Ascending aorta (tissue), 2 donors: Measurements from ENCODE around the gene BFAR. TPM values are rescaled to one million over a fixed set of nuclear protein-coding genes. Genes with fewer than 3 reads are reported as not detected.

Experiments
- DNase-seq, 2 donors: peaks; one replicate each; pipeline ENCODE4 v3.0.0-alpha.2; 2019; ENCODE audit warnings: low spot score in 2 of 2
- H3K27ac ChIP-seq, 2 donors: fragments of 200-600 bp; sonication (generic); one replicate each; pipeline ENCODE4 v1.5.1; 2016 to 2017; ENCODE audit warnings: mild to moderate bottlenecking in 1 of 2
- H3K27me3 ChIP-seq: fragments of 200-600 bp; sonication (generic); one replicate; pipeline ENCODE4 v1.5.1; 2017
- H3K36me3 ChIP-seq, 2 donors: fragments of 200-600 bp; sonication (generic); one replicate each; pipeline ENCODE4 v1.5.1; 2016
- H3K4me1 ChIP-seq, 2 donors: fragments of 200-600 bp; sonication (generic); one replicate each; pipeline ENCODE4 v1.5.1; 2016 to 2017; ENCODE audit warnings: mild to moderate bottlenecking in 1 of 2
- H3K4me3 ChIP-seq, 2 donors: fragments of 200-600 bp; sonication (generic); one replicate each; pipeline ENCODE4 v1.5.1; 2016 to 2017; ENCODE audit warnings: mild to moderate bottlenecking in 1 of 2
- H3K9me3 ChIP-seq, 2 donors: fragments of 200-600 bp; sonication (generic); one replicate each; pipeline ENCODE4 v1.5.1; 2016
- intact Hi-C: fragments of 100-400 bp; cut with DNase I; formaldehyde crosslinking; loops from one replicate; pipeline ENCODE4 v1.15.1; 2023
- total RNA-seq: library from RNA; depleted of rRNA; stranded (reverse); fragments of >200 nt; gene quantifications from one replicate; pipeline ENCODE4 v1.1.0, GENCODE V29; 2016
- TF ChIP-seq, protein P1 (sequence below), 3 experiments: fragments of 200-600 bp in 2 of 3; fragments of 450-650 bp in 1 of 3; sonication (generic) in 2 of 3; IDR thresholded peaks; one replicate each; pipeline ENCODE4 v1.5.1; 2016 to 2019; ENCODE audit warnings: antibody characterized with exemption in 3 of 3, mild to moderate bottlenecking in 1 of 3, moderate library complexity in 1 of 3

BFAR gene
- total RNA-seq, 1 donor from 2014 or later = 28.0 TPM

GRCh38 chr16:14658063-14658462, 25.3 kb downstream of the BFAR start:
- Histone ChIP-seq H3K4me1 (no peaks in the 10 kb centered on the region), H3K36me3 (peaks cover 68 to 84% of the 10 kb centered on the region in 2 donors), H3K27me3 (no peaks in the 10 kb centered on the region), H3K27ac (no peak overlapping the region), H3K4me3 (no peak overlapping the region), H3K9me3 (no peaks in the 10 kb centered on the region)
- no peak for DNase-seq
- intact Hi-C loops = no loop called here
- TF ChIP-seq, protein P1, sequence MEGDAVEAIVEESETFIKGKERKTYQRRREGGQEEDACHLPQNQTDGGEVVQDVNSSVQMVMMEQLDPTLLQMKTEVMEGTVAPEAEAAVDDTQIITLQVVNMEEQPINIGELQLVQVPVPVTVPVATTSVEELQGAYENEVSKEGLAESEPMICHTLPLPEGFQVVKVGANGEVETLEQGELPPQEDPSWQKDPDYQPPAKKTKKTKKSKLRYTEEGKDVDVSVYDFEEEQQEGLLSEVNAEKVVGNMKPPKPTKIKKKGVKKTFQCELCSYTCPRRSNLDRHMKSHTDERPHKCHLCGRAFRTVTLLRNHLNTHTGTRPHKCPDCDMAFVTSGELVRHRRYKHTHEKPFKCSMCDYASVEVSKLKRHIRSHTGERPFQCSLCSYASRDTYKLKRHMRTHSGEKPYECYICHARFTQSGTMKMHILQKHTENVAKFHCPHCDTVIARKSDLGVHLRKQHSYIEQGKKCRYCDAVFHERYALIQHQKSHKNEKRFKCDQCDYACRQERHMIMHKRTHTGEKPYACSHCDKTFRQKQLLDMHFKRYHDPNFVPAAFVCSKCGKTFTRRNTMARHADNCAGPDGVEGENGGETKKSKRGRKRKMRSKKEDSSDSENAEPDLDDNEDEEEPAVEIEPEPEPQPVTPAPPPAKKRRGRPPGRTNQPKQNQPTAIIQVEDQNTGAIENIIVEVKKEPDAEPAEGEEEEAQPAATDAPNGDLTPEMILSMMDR (IDR thresholded peaks at IDR 0.05) = no peak

DNA sequence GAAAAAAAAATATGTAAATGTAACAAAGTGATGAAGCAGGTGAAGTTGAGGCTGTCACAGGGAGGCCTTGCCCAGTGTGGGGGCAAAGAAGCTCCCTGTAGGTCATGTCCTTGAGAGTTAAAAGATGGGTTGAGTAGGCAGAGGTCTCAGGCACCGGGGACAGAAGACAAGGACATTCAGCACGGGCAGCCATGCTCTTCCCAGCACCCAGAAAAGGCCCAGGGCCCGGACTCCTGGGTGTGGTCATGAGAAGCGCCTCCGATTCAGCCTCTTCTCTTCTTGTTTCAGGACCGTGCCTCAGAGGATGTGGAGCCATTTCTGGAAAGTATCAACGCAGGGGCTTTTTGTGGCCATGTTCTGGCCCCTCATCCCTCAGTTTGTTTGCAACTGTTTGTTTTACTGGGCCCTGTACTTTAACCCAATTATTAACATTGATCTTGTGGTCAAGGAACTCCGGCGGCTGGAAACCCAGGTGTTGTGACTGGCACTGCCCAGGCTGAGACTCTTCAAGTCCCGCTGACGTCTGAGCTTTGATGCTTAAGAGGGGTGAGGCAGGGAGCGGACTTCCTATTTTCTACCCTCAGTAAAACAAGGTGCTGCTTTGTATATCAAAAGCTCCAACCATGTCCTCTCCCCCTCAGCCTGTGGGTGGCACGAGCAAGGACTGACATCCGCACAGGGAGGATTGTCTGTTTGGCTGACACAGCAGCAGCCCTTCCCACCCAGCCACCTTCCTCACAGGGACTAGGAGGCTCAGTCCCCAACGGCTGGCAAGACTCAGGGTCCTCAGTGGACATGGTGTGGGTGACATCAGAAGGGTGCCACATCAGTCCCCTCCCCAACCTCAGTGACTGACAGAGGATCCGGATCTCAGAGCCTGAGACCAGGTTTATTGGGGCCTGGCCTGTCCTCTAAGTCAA, 34.9 kb downstream of the BFAR start:
- no peak for DNase-seq
- no peak overlapping the region for H3K27ac ChIP-seq
- peaks cover 52 to 72% of the 10 kb centered on the region in 2 donors for H3K36me3 ChIP-seq
- H3K27me3 ChIP-seq = no peaks in the 10 kb centered on the region
- H3K4me1 ChIP-seq = no peaks in the 10 kb centered on the region
- H3K9me3 ChIP-seq = no peaks in the 10 kb centered on the region
- H3K4me3 ChIP-seq = no peak overlapping the region
- intact Hi-C loops = no loop called here
- TF ChIP-seq, protein P1 (IDR thresholded peaks at IDR 0.05) = no peak

DNA sequence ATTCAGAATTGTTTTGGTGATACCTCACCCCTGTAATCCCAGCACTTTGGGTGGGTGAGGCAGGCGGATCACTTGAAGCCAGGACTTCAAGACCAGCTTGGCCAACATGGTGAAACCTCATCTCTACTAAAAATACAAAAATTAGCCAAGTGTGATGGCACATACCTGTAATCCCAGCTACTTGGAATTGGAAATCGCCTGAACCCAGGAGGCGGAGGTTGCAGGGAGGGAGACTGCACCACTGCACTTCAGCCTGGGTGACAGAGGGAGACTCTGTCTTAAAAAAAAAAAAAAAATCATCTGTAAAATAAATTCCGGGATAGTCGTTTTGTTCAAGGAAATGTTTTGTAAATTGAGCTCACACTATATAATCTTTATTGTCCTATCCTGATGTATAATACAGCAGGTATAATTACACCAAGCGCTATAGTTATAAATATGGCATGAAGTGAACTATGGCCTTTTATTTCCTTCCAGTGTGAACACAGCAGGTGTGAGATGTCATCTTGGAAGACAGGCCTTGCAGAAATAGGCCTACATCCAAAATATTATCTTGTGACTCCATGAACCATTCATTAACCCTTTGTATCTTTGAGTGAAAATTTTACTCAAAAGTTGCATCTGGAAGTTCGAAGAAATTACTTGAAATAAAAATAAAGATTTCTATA, 35.9 kb downstream of the BFAR start:
- TF ChIP-seq, protein P1 (IDR thresholded peaks at IDR 0.05) = no peak
- intact Hi-C loops = no loop called here
- no peak overlapping the region for H3K4me3 ChIP-seq
- no peak for DNase-seq
- H3K27ac ChIP-seq = no peak overlapping the region
- H3K36me3 ChIP-seq = peaks cover 43 to 61% of the 10 kb centered on the region in 2 donors
- H3K4me1 ChIP-seq = no peaks in the 10 kb centered on the region
- no peaks in the 10 kb centered on the region for H3K27me3 ChIP-seq
- no peaks in the 10 kb centered on the region for H3K9me3 ChIP-seq

DNA sequence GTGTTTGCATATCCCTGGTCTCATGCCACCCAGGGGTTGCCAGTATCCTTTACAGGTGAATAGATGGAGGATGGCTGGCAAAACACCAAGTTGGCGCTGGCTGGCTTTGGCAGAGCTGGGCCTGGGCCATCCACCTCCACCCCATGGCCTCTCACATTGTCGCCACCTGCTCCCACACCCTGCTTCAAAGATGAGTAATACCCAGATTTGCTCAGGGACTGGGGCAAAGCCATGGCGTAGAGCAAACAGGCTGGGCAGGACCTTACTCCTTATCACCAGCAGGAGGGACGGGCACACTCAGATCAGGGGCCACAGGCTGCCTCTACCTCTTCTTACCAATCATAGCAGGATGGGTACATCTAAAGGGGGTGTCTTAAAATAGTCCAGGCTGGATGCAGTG, 37.0 kb downstream of the BFAR start:
- H3K9me3 ChIP-seq = no peaks in the 10 kb centered on the region
- no peaks in the 10 kb centered on the region for H3K27me3 ChIP-seq
- peaks cover 32 to 51% of the 10 kb centered on the region in 2 donors for H3K36me3 ChIP-seq
- no peak overlapping the region for H3K27ac ChIP-seq
- DNase-seq = no peak
- H3K4me1 ChIP-seq = no peaks in the 10 kb centered on the region
- H3K4me3 ChIP-seq = no peak overlapping the region
- TF ChIP-seq, protein P1 (IDR thresholded peaks at IDR 0.05) = no peak
- intact Hi-C loops = no loop called here

- intact Hi-C loops = no loop called here
- no peaks in the 10 kb centered on the region for H3K27me3 ChIP-seq
- TF ChIP-seq, protein P1 (IDR thresholded peaks at IDR 0.05) = no peak
- DNase-seq = no peak
- H3K27ac ChIP-seq = no peak overlapping the region
- H3K4me3 ChIP-seq = no peak overlapping the region
- peaks cover 7 to 24% of the 10 kb centered on the region in 2 donors for H3K36me3 ChIP-seq
- H3K4me1 ChIP-seq = no peaks in the 10 kb centered on the region
- no peaks in the 10 kb centered on the region for H3K9me3 ChIP-seq
Measured at GRCh38 chr16:14672403-14672971, 39.7 kb downstream of the BFAR start.
